ENCODE measurements around the gene DCST2. TPM values are rescaled to one million over a fixed set of nuclear protein-coding genes. Genes with fewer than 3 reads are reported as not detected.

Gene DCST2
- total and polyA plus RNA-seq, 2 of the 8 experiments (the other 6 are each of a cell fraction or from before 2014, with no cell fraction given) = 0.43 to 2.1 TPM

- no peak for TF ChIP-seq CHD7 (IDR thresholded peaks at IDR 0.05; ENCODE audit: insufficient replicate concordance, low read length)
- TF ChIP-seq FOSL1 (IDR thresholded peaks at IDR 0.05; ENCODE audit: insufficient read depth, low read depth, low read length) = no peak
Observed at GRCh38 chr1:154996966-154997701, 36.4 kb downstream of the DCST2 start (continued).

All from H1 (cell line).